Skeletal muscle satellite cell (primary cell): ENCODE measurements around the gene EXD2. TPM values are rescaled to one million over a fixed set of nuclear protein-coding genes. Genes with fewer than 3 reads are reported as not detected.

ENCODE experiments used
- small RNA-seq: library from RNA; depleted of rRNA; stranded (forward); fragments of <200 nt; gene quantifications from one replicate; pipeline ENCODE3, GENCODE V24; 2012

EXD2 gene

Small RNAs within 50 kb of the gene (small RNA-seq; reads per million reads assigned to genes)
- not detected for gene RF00019
